ENCODE data around the gene STXBP6.

The STXBP6 gene

GRCh38 chr14:24873551-24873950 is 176.4 kb downstream of the STXBP6 start:
- Histone ChIP-seq H3K36me3 (ENCODE audit: control insufficient read depth in 2 of 2, insufficient read depth in 1 of 2, low read length in 2 of 2) (no peaks in the 10 kb centered on the region), H3K4me3 (ENCODE audit: low read depth, low read length) (no peak overlapping the region), H3K4me1 (ENCODE audit: control insufficient read depth, insufficient read depth, low read length) (0 out of 2 replicates have a peak, but pooled peaks cover 2% of the 10 kb centered on the region), H3K27ac (ENCODE audit: extremely low read depth, low read depth, low read length) (no peak overlapping the region), H3K9me3 (ENCODE audit: control insufficient read depth, insufficient read depth, low read depth, low read length) (no peaks in the 10 kb centered on the region)
- TF ChIP-seq ZNF639 (tag by site-specific recombination; IDR thresholded peaks at IDR 0.05), result no peak
- TF ChIP-seq BCL11A (tag by site-specific recombination; IDR thresholded peaks at IDR 0.05; ENCODE audit: low read depth), result no peak
- TF ChIP-seq ZNF792 (tag by site-specific recombination; IDR thresholded peaks at IDR 0.05), result no peak
- TF ChIP-seq KLF7 (tag by site-specific recombination; IDR thresholded peaks at IDR 0.05; ENCODE audit: borderline replicate concordance), result no peak
- TF ChIP-seq ZNF843 (tag by site-specific recombination; IDR thresholded peaks at IDR 0.05), result no peak
- no peak for TF ChIP-seq ZNF391 (tag by site-specific recombination; IDR thresholded peaks at IDR 0.05; ENCODE audit: borderline replicate concordance, low read depth)
- no peak for TF ChIP-seq ZNF394 (tag by site-specific recombination; IDR thresholded peaks at IDR 0.05; ENCODE audit: borderline replicate concordance)
- no peak for TF ChIP-seq ZNF202 (tag by site-specific recombination; IDR thresholded peaks at IDR 0.05; ENCODE audit: borderline replicate concordance)
- no peak for TF ChIP-seq HOXC10 (CRISPR knock-in tag; IDR thresholded peaks at IDR 0.05)
- TF ChIP-seq ZNF19 (tag by site-specific recombination; IDR thresholded peaks at IDR 0.05; ENCODE audit: low read depth), result no peak
- no peak for TF ChIP-seq ZFP37 (tag by site-specific recombination; IDR thresholded peaks at IDR 0.05)
- TF ChIP-seq ZNF791 (tag by site-specific recombination; IDR thresholded peaks at IDR 0.05), result no peak
- no peak for TF ChIP-seq ZBTB44 (tag by site-specific recombination; IDR thresholded peaks at IDR 0.05)
- TF ChIP-seq ZNF621 (tag by site-specific recombination; IDR thresholded peaks at IDR 0.05), result no peak
- no peak for TF ChIP-seq ZBTB20 (tag by site-specific recombination; IDR thresholded peaks at IDR 0.05)
- no peak for TF ChIP-seq SP2 (tag by site-specific recombination; IDR thresholded peaks at IDR 0.05)
- no peak for TF ChIP-seq ZNF335 (tag by site-specific recombination; conservative IDR thresholded peaks at IDR 0.05)
- TF ChIP-seq MZF1 (tag by site-specific recombination; IDR thresholded peaks at IDR 0.05; ENCODE audit: borderline replicate concordance), result no peak
- TF ChIP-seq ZNF18 (tag by site-specific recombination; IDR thresholded peaks at IDR 0.05), result no peak
- CTCF ChIA-PET, result no interaction called here
- POLR2A ChIA-PET, result no interaction called here

- ChIA-PET POLR2A (interaction anchor here (0.7 kb wide), 1 partner anchor 1235 kb away, joined by 3 read pairs; the partner anchor contains the start of gene DHRS2), CTCF (interaction anchor here (0.8 kb wide), 1 partner anchor 71 kb away, joined by 3 read pairs; no protein-coding TSS in a partner anchor)
- Histone ChIP-seq H3K36me3 (ENCODE audit: control insufficient read depth in 2 of 2, insufficient read depth in 1 of 2, low read length in 2 of 2) (no peaks in the 10 kb centered on the region), H3K4me1 (ENCODE audit: control insufficient read depth, insufficient read depth, low read length) (no peaks in the 10 kb centered on the region), H3K4me3 (ENCODE audit: low read depth, low read length) (no peak overlapping the region), H3K27ac (ENCODE audit: extremely low read depth, low read depth, low read length) (no peak overlapping the region), H3K9me3 (ENCODE audit: control insufficient read depth, insufficient read depth, low read depth, low read length) (no peaks in the 10 kb centered on the region)
- TF ChIP-seq REST (tag by site-specific recombination; IDR thresholded peaks at IDR 0.05), result no peak
- TF ChIP-seq FEZF1 (tag by site-specific recombination; IDR thresholded peaks at IDR 0.05), result no peak
- TF ChIP-seq EGR2 (tag by site-specific recombination; IDR thresholded peaks at IDR 0.05; ENCODE audit: low read depth), result no peak
- no peak for TF ChIP-seq ZNF394 (tag by site-specific recombination; IDR thresholded peaks at IDR 0.05; ENCODE audit: borderline replicate concordance)
- no peak for TF ChIP-seq OVOL3 (tag by site-specific recombination; IDR thresholded peaks at IDR 0.05)
- TF ChIP-seq ZNF155 (tag by site-specific recombination; IDR thresholded peaks at IDR 0.05), result no peak
- TF ChIP-seq ZNF239 (tag by site-specific recombination; IDR thresholded peaks at IDR 0.05), result no peak
- TF ChIP-seq ZBTB17 (tag by site-specific recombination; IDR thresholded peaks at IDR 0.05), result no peak
- no peak for TF ChIP-seq TRIM28 (IDR thresholded peaks at IDR 0.05; ENCODE audit: borderline replicate concordance, low read length)
These were observed 178.8 kb downstream of the STXBP6 start for GRCh38 chr14:24870949-24871701.

Data from HEK293 (cell line).